Measurements from ENCODE around the gene ERBB2. TPM values are rescaled to one million over a fixed set of nuclear protein-coding genes. Genes with fewer than 3 reads are reported as not detected.

Gene ERBB2
- total and polyA plus RNA-seq, 2 experiments from 2014 or later = 46.2 to 196 TPM

DNA sequence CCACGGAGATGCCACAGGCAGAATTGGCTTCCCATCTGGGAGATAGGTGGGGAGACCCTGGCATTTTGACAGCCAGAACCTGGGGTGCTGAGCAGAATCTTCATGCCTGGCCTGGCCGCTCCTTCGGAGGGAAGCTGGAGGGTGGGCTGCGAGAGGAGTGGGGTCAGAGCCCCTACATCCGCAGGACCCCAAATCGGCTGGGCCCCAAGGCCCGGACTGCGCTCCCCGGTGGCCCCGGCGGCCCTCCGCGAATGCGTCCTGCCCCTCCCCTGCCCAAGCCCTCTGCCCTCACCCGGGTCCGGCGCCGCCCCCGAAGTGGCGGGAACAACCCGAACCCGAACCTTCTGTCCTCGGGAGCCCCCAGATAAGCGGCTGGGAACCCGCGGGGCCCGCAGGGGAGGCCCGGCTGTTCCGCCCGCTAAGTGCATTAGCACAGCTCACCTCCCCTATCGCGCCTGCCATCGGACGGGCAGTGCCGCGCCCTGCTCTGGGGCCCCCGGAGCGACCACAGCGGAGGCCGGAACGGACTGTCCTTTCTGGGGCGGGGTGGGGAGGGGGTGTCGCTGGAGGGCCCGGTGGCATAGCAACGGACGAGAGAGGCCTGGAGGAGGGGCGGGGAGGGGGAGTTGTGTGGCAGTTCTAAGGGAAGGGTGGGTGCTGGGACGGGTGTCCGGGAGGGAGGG, 32.5 kb upstream of the ERBB2 start:
- no peaks in the 10 kb centered on the region; the same call in 2 of the 3 replicates for H3K9me3 Mint-ChIP-seq
- TF ChIP-seq CREB1 (CRISPR knock-in tag; IDR thresholded peaks at IDR 0.05; ENCODE audit: low read depth) (no peak), POLR2AphosphoS5 (IDR thresholded peaks at IDR 0.05; ENCODE audit: low read depth) (no peak), EZH2phosphoT487 (IDR thresholded peaks at IDR 0.05; ENCODE audit: unreplicated experiment) (no peak), ZNF331 (CRISPR knock-in tag; IDR thresholded peaks at IDR 0.05; ENCODE audit: low read depth) (no peak), ETS1 (IDR thresholded peaks at IDR 0.05) (no peak), NANOG (IDR thresholded peaks at IDR 0.05; ENCODE audit: borderline replicate concordance) (no peak), ZNF114 (CRISPR knock-in tag; IDR thresholded peaks at IDR 0.05) (no peak), STAT1 (IDR thresholded peaks at IDR 0.05; ENCODE audit: unreplicated experiment) (no peak), JUNB (IDR thresholded peaks at IDR 0.05; ENCODE audit: unreplicated experiment) (no peak)
- TF ChIP-seq, protein P1, sequence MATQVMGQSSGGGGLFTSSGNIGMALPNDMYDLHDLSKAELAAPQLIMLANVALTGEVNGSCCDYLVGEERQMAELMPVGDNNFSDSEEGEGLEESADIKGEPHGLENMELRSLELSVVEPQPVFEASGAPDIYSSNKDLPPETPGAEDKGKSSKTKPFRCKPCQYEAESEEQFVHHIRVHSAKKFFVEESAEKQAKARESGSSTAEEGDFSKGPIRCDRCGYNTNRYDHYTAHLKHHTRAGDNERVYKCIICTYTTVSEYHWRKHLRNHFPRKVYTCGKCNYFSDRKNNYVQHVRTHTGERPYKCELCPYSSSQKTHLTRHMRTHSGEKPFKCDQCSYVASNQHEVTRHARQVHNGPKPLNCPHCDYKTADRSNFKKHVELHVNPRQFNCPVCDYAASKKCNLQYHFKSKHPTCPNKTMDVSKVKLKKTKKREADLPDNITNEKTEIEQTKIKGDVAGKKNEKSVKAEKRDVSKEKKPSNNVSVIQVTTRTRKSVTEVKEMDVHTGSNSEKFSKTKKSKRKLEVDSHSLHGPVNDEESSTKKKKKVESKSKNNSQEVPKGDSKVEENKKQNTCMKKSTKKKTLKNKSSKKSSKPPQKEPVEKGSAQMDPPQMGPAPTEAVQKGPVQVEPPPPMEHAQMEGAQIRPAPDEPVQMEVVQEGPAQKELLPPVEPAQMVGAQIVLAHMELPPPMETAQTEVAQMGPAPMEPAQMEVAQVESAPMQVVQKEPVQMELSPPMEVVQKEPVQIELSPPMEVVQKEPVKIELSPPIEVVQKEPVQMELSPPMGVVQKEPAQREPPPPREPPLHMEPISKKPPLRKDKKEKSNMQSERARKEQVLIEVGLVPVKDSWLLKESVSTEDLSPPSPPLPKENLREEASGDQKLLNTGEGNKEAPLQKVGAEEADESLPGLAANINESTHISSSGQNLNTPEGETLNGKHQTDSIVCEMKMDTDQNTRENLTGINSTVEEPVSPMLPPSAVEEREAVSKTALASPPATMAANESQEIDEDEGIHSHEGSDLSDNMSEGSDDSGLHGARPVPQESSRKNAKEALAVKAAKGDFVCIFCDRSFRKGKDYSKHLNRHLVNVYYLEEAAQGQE (IDR thresholded peaks at IDR 0.05; ENCODE audit: unreplicated experiment) = no peak
- TF ChIP-seq, protein P2, sequence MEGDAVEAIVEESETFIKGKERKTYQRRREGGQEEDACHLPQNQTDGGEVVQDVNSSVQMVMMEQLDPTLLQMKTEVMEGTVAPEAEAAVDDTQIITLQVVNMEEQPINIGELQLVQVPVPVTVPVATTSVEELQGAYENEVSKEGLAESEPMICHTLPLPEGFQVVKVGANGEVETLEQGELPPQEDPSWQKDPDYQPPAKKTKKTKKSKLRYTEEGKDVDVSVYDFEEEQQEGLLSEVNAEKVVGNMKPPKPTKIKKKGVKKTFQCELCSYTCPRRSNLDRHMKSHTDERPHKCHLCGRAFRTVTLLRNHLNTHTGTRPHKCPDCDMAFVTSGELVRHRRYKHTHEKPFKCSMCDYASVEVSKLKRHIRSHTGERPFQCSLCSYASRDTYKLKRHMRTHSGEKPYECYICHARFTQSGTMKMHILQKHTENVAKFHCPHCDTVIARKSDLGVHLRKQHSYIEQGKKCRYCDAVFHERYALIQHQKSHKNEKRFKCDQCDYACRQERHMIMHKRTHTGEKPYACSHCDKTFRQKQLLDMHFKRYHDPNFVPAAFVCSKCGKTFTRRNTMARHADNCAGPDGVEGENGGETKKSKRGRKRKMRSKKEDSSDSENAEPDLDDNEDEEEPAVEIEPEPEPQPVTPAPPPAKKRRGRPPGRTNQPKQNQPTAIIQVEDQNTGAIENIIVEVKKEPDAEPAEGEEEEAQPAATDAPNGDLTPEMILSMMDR (conservative IDR thresholded peaks at IDR 0.05; ENCODE audit: low read depth in 2 of 2) = no peak
- Histone ChIP-seq H3K4me1 (ENCODE audit: insufficient read depth) (peaks cover 46% of the 10 kb centered on the region), H3K27me3 (ENCODE audit: insufficient read depth) (peaks cover 41% of the 10 kb centered on the region), H3K36me3 (ENCODE audit: insufficient read depth) (no peaks in the 10 kb centered on the region), H3K79me2 (replicated peaks; ENCODE audit: insufficient read depth) (no peaks in the 10 kb centered on the region), H4K20me1 (replicated peaks; ENCODE audit: insufficient read depth) (no peaks in the 10 kb centered on the region; the same call in 1 of the 2 replicates), H3K27ac (ENCODE audit: low read depth) (no peak overlapping the region), H3F3A (replicated peaks; ENCODE audit: low read depth) (peaks cover 3% of the 10 kb centered on the region), H3K4me2 (peak overlapping the region; percentile 90), H3K4me3 (peak overlapping the region; percentile 64), H2AFZ (0 out of 2 replicates have a peak overlapping the region, but pooled peaks have one; percentile 43), H3K9me2 (ENCODE audit: insufficient read depth) (no peaks in the 10 kb centered on the region)
- no peak overlapping the region for H3K27ac Mint-ChIP-seq
- peaks cover 46% of the 10 kb centered on the region for H3K4me1 Mint-ChIP-seq
- H3K4me3 Mint-ChIP-seq = peak overlapping the region; percentile 68
- DNase-seq (ENCODE audit: low spot score) (peak; percentile 48), ATAC-seq (peak; percentile 5)
- H3K36me3 Mint-ChIP-seq (ENCODE audit: low read depth) = no peaks in the 10 kb centered on the region; the same call in 2 of the 3 replicates
- H3K27me3 Mint-ChIP-seq (ENCODE audit: insufficient read depth, low read depth, poor library complexity) = peaks cover 31% of the 10 kb centered on the region

Measured in GM23338 (cell line).